ENCODE results near the gene KANSL1. TPM values are rescaled to one million over a fixed set of nuclear protein-coding genes. Genes with fewer than 3 reads are reported as not detected.

The KANSL1 gene
- total RNA-seq, 1 experiment from 2014 or later: 83.0 TPM

- no peak for DNase-seq
- TF ChIP-seq CTCF (IDR thresholded peaks at IDR 0.05; ENCODE audit: insufficient read depth in 1 of 2, low read depth in 1 of 2, low read length in 1 of 2, severe bottlenecking in 1 of 2, unreplicated experiment in 1 of 2): no peak
- ChIA-PET CTCF (no interaction called here), POLR2A (no interaction called here)
- Mint-ChIP-seq H3K27me3 (ENCODE audit: insufficient read depth, unreplicated experiment) (no peaks in the 10 kb centered on the region), H3K36me3 (ENCODE audit: insufficient read depth, unreplicated experiment) (peaks cover 52% of the 10 kb centered on the region), H3K9me3 (ENCODE audit: unreplicated experiment) (no peaks in the 10 kb centered on the region), H3K4me3 (ENCODE audit: unreplicated experiment) (no peak overlapping the region), H3K4me1 (ENCODE audit: low read depth, unreplicated experiment) (peaks cover 6% of the 10 kb centered on the region), H3K27ac (ENCODE audit: unreplicated experiment) (no peak overlapping the region)
- no peaks in the 10 kb centered on the region for H3K4me1 ChIP-seq
- no TSS peak for BruUV-seq (replicated peaks)
- H3K36me3 ChIP-seq (ENCODE audit: control insufficient read depth, insufficient read depth, low read length): no peaks in the 10 kb centered on the region
- H3K4me3 ChIP-seq (ENCODE audit: low read depth, low read length): no peak overlapping the region
- H3K27me3 ChIP-seq (replicated peaks; ENCODE audit: control insufficient read depth, insufficient read depth, low read length): no peaks in the 10 kb centered on the region
- intact Hi-C loops (cut with micrococcal nuclease; ENCODE audit: unreplicated experiment): no loop called here
- H3K9me3 ChIP-seq: no peaks in the 10 kb centered on the region
Observed at GRCh38 chr17:46086821-46087220, 106.4 kb downstream of the KANSL1 start.

- Mint-ChIP-seq H3K4me1 (ENCODE audit: low read depth, unreplicated experiment) (peaks cover 6% of the 10 kb centered on the region), H3K4me3 (ENCODE audit: unreplicated experiment) (no peak overlapping the region), H3K36me3 (ENCODE audit: insufficient read depth, unreplicated experiment) (peaks cover 64% of the 10 kb centered on the region), H3K9me3 (ENCODE audit: unreplicated experiment) (no peaks in the 10 kb centered on the region), H3K27ac (ENCODE audit: unreplicated experiment) (no peak overlapping the region), H3K27me3 (ENCODE audit: insufficient read depth, unreplicated experiment) (no peaks in the 10 kb centered on the region)
- H3K36me3 ChIP-seq (ENCODE audit: control insufficient read depth, insufficient read depth, low read length): no peaks in the 10 kb centered on the region
- intact Hi-C loops (cut with micrococcal nuclease; ENCODE audit: unreplicated experiment): no loop called here
- ChIA-PET CTCF (no interaction called here), POLR2A (no interaction called here)
- H3K4me1 ChIP-seq: 0 out of 2 replicates have a peak, but pooled peaks cover 4% of the 10 kb centered on the region
- no peak for DNase-seq
- BruUV-seq (replicated peaks): no TSS peak
- H3K27me3 ChIP-seq (replicated peaks; ENCODE audit: control insufficient read depth, insufficient read depth, low read length): no peaks in the 10 kb centered on the region
- no peak for TF ChIP-seq CTCF (IDR thresholded peaks at IDR 0.05; ENCODE audit: insufficient read depth in 1 of 2, low read depth in 1 of 2, low read length in 1 of 2, severe bottlenecking in 1 of 2, unreplicated experiment in 1 of 2)
- no peak overlapping the region for H3K4me3 ChIP-seq (ENCODE audit: low read depth, low read length)
- no peaks in the 10 kb centered on the region for H3K9me3 ChIP-seq
Observed at GRCh38 chr17:46085522-46085921, 107.7 kb downstream of the KANSL1 start.

- Histone ChIP-seq H3K9me3 (no peaks in the 10 kb centered on the region), H3K4me3 (ENCODE audit: low read depth, low read length) (no peak overlapping the region), H3K27me3 (replicated peaks; ENCODE audit: control insufficient read depth, insufficient read depth, low read length) (no peaks in the 10 kb centered on the region), H3K4me1 (0 out of 2 replicates have a peak, but pooled peaks cover 4% of the 10 kb centered on the region), H3K36me3 (ENCODE audit: control insufficient read depth, insufficient read depth, low read length) (no peaks in the 10 kb centered on the region)
- POLR2A ChIA-PET: no interaction called here
- no peaks in the 10 kb centered on the region for H3K9me3 Mint-ChIP-seq (ENCODE audit: unreplicated experiment)
- no peak for TF ChIP-seq CTCF (IDR thresholded peaks at IDR 0.05; ENCODE audit: insufficient read depth in 1 of 2, low read depth in 1 of 2, low read length in 1 of 2, severe bottlenecking in 1 of 2, unreplicated experiment in 1 of 2)
- no peak overlapping the region for H3K27ac Mint-ChIP-seq (ENCODE audit: unreplicated experiment)
- H3K36me3 Mint-ChIP-seq (ENCODE audit: insufficient read depth, unreplicated experiment): peaks cover 75% of the 10 kb centered on the region
- no peaks in the 10 kb centered on the region for H3K27me3 Mint-ChIP-seq (ENCODE audit: insufficient read depth, unreplicated experiment)
- CTCF ChIA-PET: no interaction called here
- intact Hi-C loops (cut with micrococcal nuclease; ENCODE audit: unreplicated experiment): no loop called here
- no peak for DNase-seq
- BruUV-seq (replicated peaks): no TSS peak
- no peaks in the 10 kb centered on the region for H3K4me1 Mint-ChIP-seq (ENCODE audit: low read depth, unreplicated experiment)
- no peak overlapping the region for H3K4me3 Mint-ChIP-seq (ENCODE audit: unreplicated experiment)
Observed at GRCh38 chr17:46082257-46082656, 111.0 kb downstream of the KANSL1 start.
